ENCODE measurements around the gene C2CD4D. TPM values are rescaled to one million over a fixed set of nuclear protein-coding genes. Genes with fewer than 3 reads are reported as not detected.

C2CD4D gene
- total RNA-seq, 1 experiment from 2014 or later: 0.79 TPM

- no peak overlapping the region for H3K56ac ChIP-seq (ENCODE audit: insufficient read length, low read depth, low read length)
- no peaks in the 10 kb centered on the region for H3K36me3 Mint-ChIP-seq (ENCODE audit: insufficient read depth in 1 of 3, low read depth in 3 of 3)
- no CpG with 5 or more reads among the region's 2 CpGs for WGBS (ENCODE audit: extremely low coverage, insufficient read length, low lambda C conversion rate)
Observed at GRCh38 chr1:151867321-151867720, 27.7 kb upstream of the C2CD4D start.

More at GRCh38 chr1:151867321-151867720, 27.7 kb upstream of the C2CD4D start:
- Histone ChIP-seq H3K14ac (ENCODE audit: insufficient read depth, low read length) (no peak overlapping the region), H3K23me2 (ENCODE audit: insufficient read length, low read depth, low read length, poor library complexity, severe bottlenecking) (no peaks in the 10 kb centered on the region), H4K91ac (ENCODE audit: insufficient read length, low read depth, low read length) (no peak overlapping the region), H2BK20ac (ENCODE audit: low read depth, low read length, poor library complexity, severe bottlenecking) (no peak overlapping the region), H4K20me1 (ENCODE audit: control insufficient read depth, insufficient read depth, insufficient read length) (no peaks in the 10 kb centered on the region), H2BK5ac (ENCODE audit: insufficient read length, low read length) (no peak overlapping the region), H3K9me3 (ENCODE audit: control insufficient read depth, low read depth, low read length) (no peaks in the 10 kb centered on the region), H3K79me2 (ENCODE audit: insufficient read depth, low read length) (no peaks in the 10 kb centered on the region), H2BK15ac (ENCODE audit: low read depth, low read length) (no peak overlapping the region), H3K4me2 (ENCODE audit: insufficient read depth, insufficient read length, low read length) (no peak overlapping the region), H3K79me1 (ENCODE audit: insufficient read depth, low read depth, low read length, poor library complexity, severe bottlenecking) (no peaks in the 10 kb centered on the region), H3K4me1 (ENCODE audit: insufficient read depth, low read length) (no peaks in the 10 kb centered on the region), H3K18ac (ENCODE audit: insufficient read length, low read depth, low read length) (no peak overlapping the region), H3K27ac (ENCODE audit: insufficient read length, low read depth, low read length) (no peak overlapping the region), H2AFZ (ENCODE audit: low read length) (no peak overlapping the region), H3K27me3 (ENCODE audit: insufficient read depth, low read length) (peaks cover 7% of the 10 kb centered on the region; the same call in 1 of the 2 replicates), H4K8ac (replicated peaks; ENCODE audit: insufficient read length, low read depth, low read length) (no peak overlapping the region), H2BK120ac (ENCODE audit: low read depth, low read length, poor library complexity, severe bottlenecking) (no peak overlapping the region), H3K23ac (ENCODE audit: insufficient read length, low read depth, low read length) (no peak overlapping the region), H3K4ac (ENCODE audit: low read depth, low read length) (no peak overlapping the region), H2BK12ac (ENCODE audit: insufficient read length, low read depth, low read length) (no peak overlapping the region), H4K5ac (ENCODE audit: insufficient read length, low read depth, low read length) (no peak overlapping the region), H2AK5ac (ENCODE audit: insufficient read length, low read length) (no peak overlapping the region), H3T11ph (ENCODE audit: low read length) (no peak overlapping the region), H3K9ac (ENCODE audit: extremely low read depth, insufficient read length, low read length) (no peak overlapping the region)
- no peak for DNase-seq
- Mint-ChIP-seq H3K9me3 (no peaks in the 10 kb centered on the region), H3K27me3 (ENCODE audit: low read depth) (peaks cover 56% of the 10 kb centered on the region), H3K4me3 (no peak overlapping the region), H3K4me1 (peaks cover 3 to 4% of the 10 kb centered on the region in 2 experiments), H3K27ac (no peak overlapping the region)
- no peak for TF ChIP-seq CTCF (conservative IDR thresholded peaks at IDR 0.05)

Data from H9 (cell line).